Measurements from ENCODE around the gene ATXN3L.

DNA sequence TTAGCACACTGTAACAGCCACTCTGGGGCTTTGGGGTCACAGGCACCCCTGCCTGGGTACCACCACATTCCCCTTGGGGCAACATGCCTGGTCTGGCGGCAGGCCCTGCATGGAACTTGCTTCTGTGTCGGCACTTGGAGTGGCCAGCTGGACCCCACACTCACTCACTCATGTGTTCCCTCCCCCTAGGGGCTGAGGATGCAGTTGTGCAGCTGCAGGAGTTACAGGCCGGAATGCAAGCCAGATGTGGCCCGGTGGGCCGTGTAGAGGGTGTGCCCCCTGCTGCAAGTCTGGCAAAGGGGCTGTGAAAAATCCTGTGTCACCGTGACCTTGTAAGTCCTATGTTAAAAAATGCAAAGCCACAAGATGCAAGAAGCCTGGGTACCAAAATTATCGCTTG, 34.2 kb downstream of the ATXN3L start:
- TF ChIP-seq, protein P1, sequence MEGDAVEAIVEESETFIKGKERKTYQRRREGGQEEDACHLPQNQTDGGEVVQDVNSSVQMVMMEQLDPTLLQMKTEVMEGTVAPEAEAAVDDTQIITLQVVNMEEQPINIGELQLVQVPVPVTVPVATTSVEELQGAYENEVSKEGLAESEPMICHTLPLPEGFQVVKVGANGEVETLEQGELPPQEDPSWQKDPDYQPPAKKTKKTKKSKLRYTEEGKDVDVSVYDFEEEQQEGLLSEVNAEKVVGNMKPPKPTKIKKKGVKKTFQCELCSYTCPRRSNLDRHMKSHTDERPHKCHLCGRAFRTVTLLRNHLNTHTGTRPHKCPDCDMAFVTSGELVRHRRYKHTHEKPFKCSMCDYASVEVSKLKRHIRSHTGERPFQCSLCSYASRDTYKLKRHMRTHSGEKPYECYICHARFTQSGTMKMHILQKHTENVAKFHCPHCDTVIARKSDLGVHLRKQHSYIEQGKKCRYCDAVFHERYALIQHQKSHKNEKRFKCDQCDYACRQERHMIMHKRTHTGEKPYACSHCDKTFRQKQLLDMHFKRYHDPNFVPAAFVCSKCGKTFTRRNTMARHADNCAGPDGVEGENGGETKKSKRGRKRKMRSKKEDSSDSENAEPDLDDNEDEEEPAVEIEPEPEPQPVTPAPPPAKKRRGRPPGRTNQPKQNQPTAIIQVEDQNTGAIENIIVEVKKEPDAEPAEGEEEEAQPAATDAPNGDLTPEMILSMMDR (IDR thresholded peaks at IDR 0.05; ENCODE audit: low read depth, low read length, missing input control) = no peak
- TF ChIP-seq FOXA1 (IDR thresholded peaks at IDR 0.05) (no peak), TAF1 (conservative IDR thresholded peaks at IDR 0.05) (no peak), SP1 (IDR thresholded peaks at IDR 0.05) (no peak), REST (IDR thresholded peaks at IDR 0.05) (no peak), ATF3 (IDR thresholded peaks at IDR 0.05) (no peak), YY1 (IDR thresholded peaks at IDR 0.05) (no peak), RAD21 (IDR thresholded peaks at IDR 0.05) (no peak)
- TF ChIP-seq, protein P2, sequence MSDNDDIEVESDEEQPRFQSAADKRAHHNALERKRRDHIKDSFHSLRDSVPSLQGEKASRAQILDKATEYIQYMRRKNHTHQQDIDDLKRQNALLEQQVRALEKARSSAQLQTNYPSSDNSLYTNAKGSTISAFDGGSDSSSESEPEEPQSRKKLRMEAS (IDR thresholded peaks at IDR 0.05) = no peak

All from liver (tissue), 3 donors.